Lower leg skin (tissue), 4 donors: Measurements from ENCODE around the gene LMCD1. TPM values are rescaled to one million over a fixed set of nuclear protein-coding genes. Genes with fewer than 3 reads are reported as not detected.

ENCODE experiments used
- DNase-seq, 2 donors: peaks; one replicate each; pipeline ENCODE4 v3.0.0-alpha.2; 2019; ENCODE audit warnings: low spot score in 2 of 2
- H3K4me3 ChIP-seq: fragments of 200-600 bp; sonication (generic); 2 replicates; pipeline ENCODE4 v1.5.1; 2017; ENCODE audit warnings: mild to moderate bottlenecking, low read depth; ENCODE audit not compliant: poor library complexity, severe bottlenecking
- POLR2A ChIP-seq, 2 donors: fragments of 450-650 bp; IDR thresholded peaks; one replicate each; pipeline ENCODE4 v1.6.1; 2016 to 2017; ENCODE audit warnings: antibody characterized with exemption in 2 of 2, mild to moderate bottlenecking in 1 of 2, moderate library complexity in 1 of 2
- WGBS, 2 donors: methylation state at CpG; one replicate each; pipeline ENCODE4 v1.1.5; 2018; 5-methylcytosine and 5-hydroxymethylcytosine counted together
- intact Hi-C: fragments of 100-400 bp; cut with DNase I; formaldehyde crosslinking; loops from one replicate; pipeline ENCODE4 v1.15.0; 2023; ENCODE audit warnings: low total_unique reads
- total RNA-seq, 4 donors: library from RNA; depleted of rRNA; stranded (reverse); fragments of >200 nt; gene quantifications; one replicate each; pipeline ENCODE4 v1.1.0, GENCODE V29; 2016
- TF ChIP-seq, protein P1 (sequence below), 3 donors: fragments of 450-650 bp; IDR thresholded peaks; one replicate each; pipeline ENCODE4 v1.5.1; 2016; ENCODE audit warnings: antibody characterized with exemption in 3 of 3, mild to moderate bottlenecking in 3 of 3, moderate library complexity in 2 of 3

LMCD1 gene
- total RNA-seq, 4 donors from 2014 or later, result 40.4 to 81.5 (median 54.1) TPM

DNA sequence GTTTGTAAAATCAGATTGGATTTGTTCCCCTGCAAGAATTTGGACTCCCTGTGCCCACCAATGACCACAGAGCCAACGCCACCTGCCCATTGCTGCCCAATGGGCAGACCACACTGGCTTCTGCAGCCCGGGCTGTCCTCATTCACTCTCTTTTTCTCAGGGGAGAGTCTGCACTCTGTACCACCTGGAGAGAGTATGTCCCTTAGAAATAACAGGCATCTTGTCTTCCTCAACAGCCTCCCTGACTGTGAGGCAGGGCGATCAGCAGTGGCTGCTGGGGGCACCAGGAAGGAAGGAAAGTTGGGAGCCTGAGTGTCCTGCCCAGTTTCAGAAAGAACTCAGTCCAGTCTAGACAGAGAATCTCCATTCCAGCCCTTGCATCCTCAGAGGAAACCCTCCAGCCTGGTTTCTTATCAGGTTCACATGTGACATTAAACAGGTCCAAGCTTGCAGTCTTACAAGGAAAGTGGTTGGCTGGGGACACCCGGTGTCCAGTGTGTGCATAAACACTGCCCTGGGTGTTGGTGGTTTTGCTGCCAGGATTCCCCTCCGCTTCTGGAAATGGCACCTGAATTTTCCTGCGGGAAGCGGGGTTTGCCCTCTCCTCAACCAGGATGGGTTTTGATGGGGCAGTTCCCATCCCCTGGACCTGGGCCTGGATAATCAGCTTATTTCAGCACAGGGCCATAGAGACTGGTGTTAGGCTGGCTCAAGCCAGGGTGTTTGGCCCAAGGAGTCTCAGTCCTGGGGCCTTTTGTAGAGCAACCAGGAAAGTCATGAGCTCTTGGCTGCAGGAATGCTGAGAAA lies 105.8 kb downstream of the LMCD1 start:
- intact Hi-C loops, result no loop called here
- TF ChIP-seq POLR2A (IDR thresholded peaks at IDR 0.05), result no peak
- TF ChIP-seq, protein P1, sequence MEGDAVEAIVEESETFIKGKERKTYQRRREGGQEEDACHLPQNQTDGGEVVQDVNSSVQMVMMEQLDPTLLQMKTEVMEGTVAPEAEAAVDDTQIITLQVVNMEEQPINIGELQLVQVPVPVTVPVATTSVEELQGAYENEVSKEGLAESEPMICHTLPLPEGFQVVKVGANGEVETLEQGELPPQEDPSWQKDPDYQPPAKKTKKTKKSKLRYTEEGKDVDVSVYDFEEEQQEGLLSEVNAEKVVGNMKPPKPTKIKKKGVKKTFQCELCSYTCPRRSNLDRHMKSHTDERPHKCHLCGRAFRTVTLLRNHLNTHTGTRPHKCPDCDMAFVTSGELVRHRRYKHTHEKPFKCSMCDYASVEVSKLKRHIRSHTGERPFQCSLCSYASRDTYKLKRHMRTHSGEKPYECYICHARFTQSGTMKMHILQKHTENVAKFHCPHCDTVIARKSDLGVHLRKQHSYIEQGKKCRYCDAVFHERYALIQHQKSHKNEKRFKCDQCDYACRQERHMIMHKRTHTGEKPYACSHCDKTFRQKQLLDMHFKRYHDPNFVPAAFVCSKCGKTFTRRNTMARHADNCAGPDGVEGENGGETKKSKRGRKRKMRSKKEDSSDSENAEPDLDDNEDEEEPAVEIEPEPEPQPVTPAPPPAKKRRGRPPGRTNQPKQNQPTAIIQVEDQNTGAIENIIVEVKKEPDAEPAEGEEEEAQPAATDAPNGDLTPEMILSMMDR (IDR thresholded peaks at IDR 0.05), result peak in 1 of 3 donors; percentile 37
- WGBS, 2 donors, result 48 to 70% methylated on average over 7 of the region's 7 CpGs
- DNase-seq, result peak; percentile 65 to 87
- no peak overlapping the region for H3K4me3 ChIP-seq

DNA sequence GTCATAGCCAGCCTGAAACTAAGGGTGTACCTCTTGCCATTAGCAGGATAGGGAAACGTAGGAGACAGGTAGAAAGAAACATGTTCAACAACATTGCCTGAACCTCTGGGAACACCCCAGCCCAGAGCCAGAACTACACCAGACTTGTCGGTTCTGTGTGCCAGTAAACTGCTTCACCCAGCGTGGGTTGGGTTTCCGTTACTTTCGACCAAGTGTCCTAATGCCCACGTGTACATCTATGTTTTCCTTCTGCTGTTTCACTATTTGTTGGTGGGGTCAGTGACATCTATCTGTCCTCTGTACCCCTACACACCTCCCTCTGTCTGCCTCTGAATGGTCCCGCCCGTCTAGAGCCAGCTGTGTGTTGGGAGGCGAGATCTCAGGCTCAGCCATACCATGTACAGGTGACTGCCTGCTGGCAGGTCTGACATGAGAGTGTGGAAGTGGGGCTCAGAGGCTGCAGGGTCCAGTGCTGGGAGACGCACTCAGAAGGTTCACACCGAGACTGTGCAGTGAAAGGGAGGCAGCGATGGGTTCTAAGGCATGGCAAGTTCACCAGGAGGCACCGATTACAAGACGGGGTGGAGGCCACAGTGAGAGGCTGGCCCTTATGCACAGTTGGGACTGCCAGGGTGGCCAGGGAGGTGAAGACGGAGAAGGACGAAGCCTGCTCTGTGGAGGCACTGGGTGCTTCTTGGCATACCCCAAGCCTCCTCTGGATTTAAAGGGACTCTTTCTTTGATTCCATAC lies 106.6 kb downstream of the LMCD1 start:
- peak in 1 of 2 donors; percentile 75 for DNase-seq
- intact Hi-C loops, result no loop called here
- 72 to 77% methylated on average over 16 of the region's 16 CpGs for WGBS, 2 donors
- TF ChIP-seq POLR2A (IDR thresholded peaks at IDR 0.05), result no peak
- TF ChIP-seq, protein P1 (IDR thresholded peaks at IDR 0.05), result no peak
- no peak overlapping the region for H3K4me3 ChIP-seq

DNA sequence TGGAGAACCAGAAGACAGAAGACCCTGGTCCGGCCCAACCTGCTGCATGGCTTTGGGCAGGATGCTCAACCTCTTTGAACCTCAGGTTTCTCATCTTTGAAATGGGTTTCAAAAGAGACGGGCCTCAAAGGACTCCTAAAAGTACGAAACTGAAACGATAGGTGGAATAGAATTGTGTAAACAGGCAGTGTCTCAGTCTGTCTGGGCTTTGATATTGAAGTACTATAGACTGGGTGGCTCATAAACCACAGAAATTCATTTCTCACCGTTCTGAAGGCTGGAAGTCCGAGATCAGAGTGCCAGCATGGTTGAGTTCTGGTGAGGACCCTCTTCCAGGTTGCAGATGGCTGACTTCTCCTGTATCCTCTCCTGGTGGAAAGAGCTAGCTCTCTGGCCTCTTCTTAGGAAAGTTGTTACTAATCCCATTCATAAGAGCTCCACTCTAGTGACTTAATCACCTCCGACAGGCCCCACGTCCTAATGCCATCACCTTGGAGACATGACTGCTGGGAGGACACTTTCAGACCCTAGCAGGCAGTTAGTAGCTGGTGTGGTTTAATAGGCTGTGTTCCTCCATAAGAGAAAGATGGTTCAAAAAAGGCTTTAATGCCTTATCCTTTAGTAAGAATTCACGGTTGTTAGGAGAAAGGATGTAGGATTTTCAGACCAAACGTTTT lies 107.3 kb downstream of the LMCD1 start:
- DNase-seq, result peak in 1 of 2 donors; percentile 14
- intact Hi-C loops, result no loop called here
- no peak for TF ChIP-seq POLR2A (IDR thresholded peaks at IDR 0.05)
- TF ChIP-seq, protein P1 (IDR thresholded peaks at IDR 0.05), result no peak
- WGBS, 2 donors, result 86 to 88% methylated on average over 10 of the region's 10 CpGs
- no peak overlapping the region for H3K4me3 ChIP-seq

DNA sequence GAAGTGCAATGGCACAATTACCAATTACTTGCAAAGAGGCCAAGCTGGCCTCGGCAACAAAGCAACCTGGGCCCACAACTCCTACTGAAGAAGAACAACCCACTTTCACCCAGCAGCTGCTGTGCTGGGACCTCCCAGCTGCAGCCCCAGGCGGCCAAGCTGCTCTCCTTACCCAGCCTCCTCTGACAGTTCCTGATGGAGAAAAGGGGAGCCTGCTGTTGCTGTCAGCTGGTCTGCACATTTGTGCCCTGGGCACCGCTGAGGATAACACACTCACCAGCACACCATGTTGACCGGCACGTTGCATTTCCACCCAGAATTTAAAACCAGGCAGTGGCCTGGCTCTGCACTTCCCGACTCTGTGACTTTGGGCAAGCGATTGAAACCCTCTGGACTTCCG lies 109.3 kb downstream of the LMCD1 start:
- H3K4me3 ChIP-seq, result no peak overlapping the region
- WGBS, 2 donors, result 83 to 91% methylated on average over 8 of the region's 8 CpGs
- DNase-seq, result peak in 1 of 2 donors; percentile 34
- no peak for TF ChIP-seq POLR2A (IDR thresholded peaks at IDR 0.05)
- TF ChIP-seq, protein P1 (IDR thresholded peaks at IDR 0.05), result no peak
- intact Hi-C loops, result no loop called here

DNA sequence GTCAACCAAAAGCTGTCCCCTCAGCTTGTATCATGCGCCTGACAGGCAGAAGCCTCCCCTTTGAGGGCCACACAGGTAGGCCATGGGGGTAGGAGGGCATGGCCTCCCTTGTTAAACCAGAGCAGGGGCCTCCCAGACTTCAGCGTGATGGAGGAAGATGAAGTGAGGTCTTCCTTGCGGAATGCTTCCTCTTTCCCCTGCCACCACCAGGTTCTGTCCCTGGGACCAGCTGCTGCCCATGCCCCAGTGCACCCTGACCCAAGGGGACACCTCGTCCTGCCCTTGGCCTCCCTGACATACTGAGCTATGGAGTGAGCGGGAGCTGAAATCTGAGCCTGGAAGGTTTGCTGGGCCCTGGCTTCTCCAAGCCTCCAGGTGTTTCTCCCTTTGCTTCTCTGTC lies 116.3 kb downstream of the LMCD1 start:
- intact Hi-C loops, result no loop called here
- no peak overlapping the region for H3K4me3 ChIP-seq
- whole genome bisulfite sequencing, 2 donors, result 96 to 98% methylated on average over 5 of the region's 5 CpGs
- TF ChIP-seq POLR2A (IDR thresholded peaks at IDR 0.05), result no peak
- TF ChIP-seq, protein P1 (IDR thresholded peaks at IDR 0.05), result no peak
- no peak for DNase-seq
